Measurements from ENCODE around the gene CD37. TPM values are rescaled to one million over a fixed set of nuclear protein-coding genes. Genes with fewer than 3 reads are reported as not detected.
"Not testable (repeated sequence)": the region's sequence is repeated elsewhere in the genome, so short reads cannot be mapped to it uniquely, and the experiment has no call there.

CD37 gene
- total RNA-seq = 10 to 100 TPM in 8 of 9 donors, under 1 TPM in 1; 0.61 to 26.1 (median 15.8) TPM
- polyA plus RNA-seq = 10 to 100 TPM in 1 of 3 donors, 1 to 10 TPM in 2; 5.4 to 27.1 (median 8.9) TPM
- long read RNA-seq, donor 1 = 0 reads
- long read RNA-seq, donor 2 = 0 reads
- long read RNA-seq, donor 3, partial matches to known transcripts = 0 of 1 reads
- long read RNA-seq, donor 3, other reads (novel, unspliced or antisense) = 0 of 1 reads
- long read RNA-seq, donor 4, transcript CD37-201 (8 exons, 1,265 nt) = major isoform, 14 of 18 reads
- long read RNA-seq, donor 4, partial matches to known transcripts = 0 of 18 reads
- long read RNA-seq, donor 4, other reads (novel, unspliced or antisense) = 4 of 18 reads
- long read RNA-seq, donor 5, transcript CD37-201 (8 exons, 1,265 nt) = major isoform, 10 of 14 reads
- long read RNA-seq, donor 5, partial matches to known transcripts = 1 of 14 reads
- long read RNA-seq, donor 5, other reads (novel, unspliced or antisense) = 1 of 14 reads
- long read RNA-seq, donor 6, transcript CD37-201 (8 exons, 1,265 nt) = major isoform, 6 of 8 reads
- long read RNA-seq, donor 6, partial matches to known transcripts = 1 of 8 reads
- long read RNA-seq, donor 6, other reads (novel, unspliced or antisense) = 0 of 8 reads
- long read RNA-seq, donor 7, partial matches to known transcripts = 5 of 5 reads
- long read RNA-seq, donor 7, other reads (novel, unspliced or antisense) = 0 of 5 reads
- long read RNA-seq, donor 8, partial matches to known transcripts = 0 of 3 reads
- long read RNA-seq, donor 8, other reads (novel, unspliced or antisense) = 0 of 3 reads
- long read RNA-seq, donor 9 = 0 reads
- long read RNA-seq, donor 10 = 0 reads

DNA sequence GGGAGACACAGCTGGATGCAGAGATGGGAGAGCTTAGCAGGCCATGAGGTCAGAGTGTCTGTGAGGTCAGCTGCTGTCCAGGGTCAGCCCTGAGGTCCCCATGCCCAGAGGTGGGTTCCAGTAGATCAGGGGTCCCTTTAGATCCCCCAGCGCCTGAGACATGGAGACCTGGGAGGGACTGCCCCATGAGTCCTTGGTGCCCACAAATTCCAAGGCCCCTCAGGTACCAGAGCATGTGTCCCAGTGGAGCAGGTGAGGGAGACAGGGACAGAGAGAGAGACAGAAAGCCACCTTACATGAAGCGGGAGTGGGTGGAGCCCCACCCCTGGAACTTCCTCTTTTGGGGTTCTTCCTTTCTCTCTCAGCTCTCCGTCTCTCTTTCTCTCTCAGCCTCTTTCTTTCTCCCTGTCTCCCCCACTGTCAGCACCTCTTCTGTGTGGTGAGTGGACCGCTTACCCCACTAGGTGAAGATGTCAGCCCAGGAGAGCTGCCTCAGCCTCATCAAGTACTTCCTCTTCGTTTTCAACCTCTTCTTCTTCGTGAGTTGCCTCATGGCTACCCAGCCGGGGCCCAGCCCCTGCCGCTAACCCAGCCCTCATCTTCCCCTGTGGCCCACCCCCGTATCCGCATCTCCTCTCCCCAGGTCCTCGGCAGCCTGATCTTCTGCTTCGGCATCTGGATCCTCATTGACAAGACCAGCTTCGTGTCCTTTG lies at the start of gene CD37:
CD37 (plus strand) TSS at position 336 of the 713 bp plus-strand sequence; CDS start at position 471, 135 bp downstream.
- H3K4me1 ChIP-seq (replicated peaks in 1 of 2) = peaks cover 6 to 8% of the 10 kb centered on the region in 2 donors
- H3K9me3 ChIP-seq (replicated peaks in 1 of 3) = no peaks in the 10 kb centered on the region
- DNase-seq = peak in 2 of 7 donors; percentile 14 to 53
- TF ChIP-seq POLR2A (IDR thresholded peaks at IDR 0.05) = no peak
- TF ChIP-seq CTCF (IDR thresholded peaks at IDR 0.05) = no peak
- 61 to 77% (median 69%) methylated on average over 13 of the region's 13 CpGs for WGBS, 4 donors
- H3K27ac ChIP-seq = no peak within 1 kb of the TSS
- peak within 1 kb of the TSS in 1 of 4 donors; percentile 41 for H3K4me3 ChIP-seq
- H3K27me3 ChIP-seq = no peaks in the 10 kb centered on the region
- no peaks in the 10 kb centered on the region for H3K36me3 ChIP-seq (replicated peaks in 1 of 2)
- intact Hi-C loops (cut with DNase I) = no loop called here

DNA sequence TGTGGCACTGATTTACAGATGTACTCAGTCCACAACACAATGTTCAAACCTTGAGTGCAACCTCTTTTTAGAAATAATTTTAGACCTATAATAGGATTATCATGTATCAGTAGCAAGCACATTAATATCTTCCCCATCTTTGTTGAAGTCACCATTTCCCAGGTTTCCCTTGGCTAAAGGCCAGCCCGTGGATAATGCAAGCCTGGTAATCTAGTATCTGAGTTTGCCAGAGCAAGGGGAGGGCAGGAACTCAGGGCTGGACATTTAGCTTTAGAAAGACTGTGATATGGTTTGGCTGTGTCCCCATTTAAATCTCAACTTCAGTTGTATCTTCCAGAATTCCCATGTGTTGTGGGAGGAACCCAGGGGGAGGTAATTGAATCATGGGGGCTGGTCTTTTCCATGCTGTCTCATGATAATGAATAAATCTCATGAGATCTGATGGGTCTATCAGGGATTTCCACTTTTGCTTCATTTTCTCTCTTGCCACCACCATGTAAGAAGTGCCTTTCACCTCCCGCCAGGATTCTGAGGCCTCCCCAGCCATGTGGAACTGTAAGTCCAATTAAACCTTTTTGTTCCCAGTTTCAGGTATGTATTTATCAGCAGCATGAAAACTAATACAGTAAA lies 48.0 kb upstream of the CD37 start:
- Histone ChIP-seq H3K4me1 (replicated peaks in 1 of 2) (no peaks in the 10 kb centered on the region), H3K4me3 (no peak overlapping the region), H3K9me3 (replicated peaks in 1 of 3) (no peaks in the 10 kb centered on the region), H3K27ac (no peak overlapping the region), H3K27me3 (no peaks in the 10 kb centered on the region), H3K36me3 (replicated peaks in 1 of 2) (no peaks in the 10 kb centered on the region)
- DNase-seq = no peak
- TF ChIP-seq CTCF (IDR thresholded peaks at IDR 0.05) (no peak), POLR2A (IDR thresholded peaks at IDR 0.05) (no peak)
- WGBS, 4 donors = 23 to 83% (median 52%) methylated on average over 2 of the region's 2 CpGs
- intact Hi-C loops (cut with DNase I) = no loop called here

DNA sequence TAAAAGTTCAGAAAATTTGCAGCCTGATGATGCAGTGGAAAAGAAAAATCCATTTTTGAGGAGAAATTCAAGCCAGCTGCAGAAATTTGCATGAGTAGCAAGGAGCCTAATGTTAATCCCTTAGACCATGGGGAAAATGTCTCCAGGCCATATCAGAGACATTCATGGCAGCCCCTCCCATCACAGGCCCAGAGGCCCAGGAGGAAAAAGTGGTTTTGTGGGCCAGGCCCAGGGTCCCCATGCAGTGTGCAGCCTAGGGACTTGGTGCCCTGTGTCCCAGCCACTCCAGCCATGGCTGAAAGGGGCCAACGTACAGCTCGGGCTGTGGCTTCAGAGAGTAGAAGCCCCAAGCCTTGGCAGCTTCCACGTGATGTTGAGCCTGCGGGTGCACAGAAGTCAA lies 47.0 kb upstream of the CD37 start:
- H3K4me3 ChIP-seq; H3K9me3 ChIP-seq (replicated peaks in 1 of 3); H3K27me3 ChIP-seq; DNase-seq; H3K4me1 ChIP-seq (replicated peaks in 1 of 2); H3K27ac ChIP-seq; H3K36me3 ChIP-seq (replicated peaks in 1 of 2); intact Hi-C loops (cut with DNase I): not testable (repeated sequence)
- 75 to 95% (median 91%) methylated on average over 2 to 4 of the region's 4 CpGs for WGBS, 4 donors

DNA sequence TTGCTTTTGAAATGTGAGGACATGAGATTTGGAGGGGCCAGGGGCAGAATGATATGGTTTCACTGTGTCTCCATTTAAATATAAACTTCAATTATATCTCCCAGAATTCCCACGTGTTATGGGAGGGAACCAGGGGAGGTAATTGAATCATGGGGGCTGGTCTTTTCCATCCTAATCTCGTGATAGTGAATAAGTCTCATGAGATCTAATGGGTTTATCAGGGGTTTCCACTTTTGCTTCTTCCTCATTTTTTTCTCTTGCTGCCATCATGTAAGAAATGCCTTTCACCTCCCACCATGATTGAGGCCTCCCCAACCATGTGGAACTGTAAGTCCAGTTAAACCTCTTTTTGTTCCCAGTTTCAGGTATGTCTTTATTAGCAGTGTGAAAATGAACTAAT lies 45.9 kb upstream of the CD37 start:
- H3K4me1 ChIP-seq (replicated peaks in 1 of 2); H3K27me3 ChIP-seq; DNase-seq; H3K27ac ChIP-seq; H3K9me3 ChIP-seq (replicated peaks in 1 of 3); intact Hi-C loops (cut with DNase I); H3K4me3 ChIP-seq; H3K36me3 ChIP-seq (replicated peaks in 1 of 2): not testable (repeated sequence)
- 29 to 59% (median 42%) methylated on average over 2 of the region's 2 CpGs for WGBS, 4 donors

Measured in adrenal gland (tissue), 19 donors.